Right ventricle myocardium superior (tissue), 1 donor: ENCODE results near the gene TBX2. TPM values are rescaled to one million over a fixed set of nuclear protein-coding genes. Genes with fewer than 3 reads are reported as not detected.
A peak's percentile ranks its signal among the peaks of the same experiment; 100 is the strongest.

ENCODE experiments used
- ATAC-seq: fragments of 200-7000 bp; cut with Tn5 transposase; one replicate; pipeline ENCODE4 v1.9.1; 2020; ENCODE audit warnings: mild to moderate bottlenecking; ENCODE audit not compliant: poor library complexity
- DNase-seq: peaks from one replicate; pipeline ENCODE4 v3.0.0-alpha.2; 2020
- intact Hi-C: fragments of 100-400 bp; cut with DNase I; formaldehyde crosslinking; loops from one replicate; pipeline ENCODE4 v1.11.2; 2022
- total RNA-seq: library from RNA; stranded (reverse); fragmentation: NEBNext Ultra II Directional; extraction: Animal tissue kit (Norgen Biotek cat#: 25700); gene quantifications from one replicate; pipeline ENCODE4 v1.2.1, GENCODE V29; 2021
- donor health status: DM: no; HTN: yes; CAD: no; lungs with severe emphysema.

The TBX2 gene
- total RNA-seq, 1 donor from 2014 or later, result 13.1 TPM

DNA sequence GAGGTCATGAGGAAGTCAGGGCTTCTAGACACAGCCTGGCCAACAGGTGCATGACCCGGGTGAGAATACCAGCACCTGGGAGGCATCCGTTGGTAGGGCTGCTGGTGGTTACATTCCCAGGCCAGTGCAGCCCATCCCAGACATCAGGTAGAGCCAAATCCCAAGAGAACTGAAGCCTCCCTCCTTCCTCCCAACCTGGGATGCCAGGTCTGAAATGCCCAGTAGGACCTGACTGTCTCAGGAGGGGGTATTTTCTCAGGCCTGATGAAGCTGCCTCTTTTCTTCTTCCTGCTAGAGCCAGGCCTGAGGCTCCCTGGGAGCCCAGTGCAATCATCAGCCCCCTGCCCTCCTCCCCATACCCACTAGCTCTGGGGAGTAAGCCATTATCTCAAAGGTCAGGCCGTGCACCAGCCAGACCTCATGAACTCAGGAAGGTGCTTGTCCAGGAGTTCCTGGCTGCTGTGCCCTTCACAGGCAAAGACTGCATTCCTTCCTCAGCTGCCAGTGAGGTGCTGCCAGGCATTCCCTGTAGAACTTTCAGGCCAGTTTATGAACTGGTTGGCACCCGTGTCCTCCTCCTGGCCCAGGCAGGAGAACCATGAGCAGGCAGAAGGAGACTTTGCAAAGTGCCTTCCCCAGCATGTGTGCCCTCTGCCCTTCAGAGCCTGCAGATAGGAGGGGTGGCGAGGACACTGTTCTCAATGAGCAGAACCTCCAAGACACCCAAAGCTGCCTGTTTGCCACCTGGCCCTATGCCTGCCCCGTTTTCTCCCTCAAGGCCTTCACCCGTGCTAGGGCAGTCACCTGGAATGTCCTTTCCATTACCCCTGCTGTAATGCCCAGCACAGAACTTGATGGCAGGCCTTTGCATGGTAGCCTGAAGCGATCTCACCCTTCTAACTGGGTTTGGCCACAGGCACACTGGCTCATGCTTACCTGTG is 7.6 kb downstream of the TBX2 start:
- intact Hi-C loops, result no loop called here
- DNase-seq (peak; percentile 36), ATAC-seq (no peak)

DNA sequence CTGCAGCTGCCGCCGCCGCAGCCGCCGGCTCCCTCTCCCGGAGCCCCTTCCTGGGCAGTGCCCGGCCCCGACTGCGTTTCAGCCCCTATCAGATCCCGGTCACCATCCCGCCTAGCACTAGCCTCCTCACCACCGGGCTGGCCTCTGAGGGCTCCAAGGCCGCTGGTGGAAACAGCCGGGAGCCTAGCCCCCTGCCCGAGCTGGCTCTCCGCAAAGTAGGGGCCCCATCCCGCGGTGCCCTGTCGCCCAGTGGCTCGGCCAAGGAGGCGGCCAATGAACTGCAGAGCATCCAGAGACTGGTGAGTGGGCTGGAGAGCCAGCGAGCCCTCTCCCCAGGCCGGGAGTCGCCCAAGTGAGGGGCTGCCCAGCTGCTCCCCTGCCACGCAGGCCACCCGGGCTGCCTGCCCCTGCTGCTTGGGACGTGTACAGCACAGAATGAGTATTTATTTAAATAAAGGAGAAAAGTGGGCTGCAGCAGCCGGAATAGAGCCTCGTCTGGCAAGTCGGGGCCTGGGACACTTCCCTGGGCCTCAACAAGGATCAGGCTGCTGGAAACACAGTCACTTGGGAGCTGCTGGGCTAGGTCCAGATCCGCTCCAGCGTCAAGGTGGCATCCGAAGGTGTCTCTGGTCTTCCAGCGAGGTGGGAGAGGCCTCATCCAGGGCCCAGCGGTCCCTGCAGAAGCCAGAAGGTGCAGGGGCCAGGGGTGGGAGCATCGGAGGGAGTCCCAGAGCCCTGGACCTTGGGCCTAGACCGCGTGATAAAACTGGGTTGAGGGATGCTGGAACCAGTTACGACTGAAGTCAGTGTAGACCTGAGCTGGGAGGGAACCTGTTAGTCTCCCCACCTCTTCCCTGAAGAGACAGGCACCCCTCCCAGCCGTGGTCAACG is 8.8 kb downstream of the TBX2 start:
- intact Hi-C loops, result no loop called here
- ATAC-seq, result no peak
- DNase-seq, result peak; percentile 43

DNA sequence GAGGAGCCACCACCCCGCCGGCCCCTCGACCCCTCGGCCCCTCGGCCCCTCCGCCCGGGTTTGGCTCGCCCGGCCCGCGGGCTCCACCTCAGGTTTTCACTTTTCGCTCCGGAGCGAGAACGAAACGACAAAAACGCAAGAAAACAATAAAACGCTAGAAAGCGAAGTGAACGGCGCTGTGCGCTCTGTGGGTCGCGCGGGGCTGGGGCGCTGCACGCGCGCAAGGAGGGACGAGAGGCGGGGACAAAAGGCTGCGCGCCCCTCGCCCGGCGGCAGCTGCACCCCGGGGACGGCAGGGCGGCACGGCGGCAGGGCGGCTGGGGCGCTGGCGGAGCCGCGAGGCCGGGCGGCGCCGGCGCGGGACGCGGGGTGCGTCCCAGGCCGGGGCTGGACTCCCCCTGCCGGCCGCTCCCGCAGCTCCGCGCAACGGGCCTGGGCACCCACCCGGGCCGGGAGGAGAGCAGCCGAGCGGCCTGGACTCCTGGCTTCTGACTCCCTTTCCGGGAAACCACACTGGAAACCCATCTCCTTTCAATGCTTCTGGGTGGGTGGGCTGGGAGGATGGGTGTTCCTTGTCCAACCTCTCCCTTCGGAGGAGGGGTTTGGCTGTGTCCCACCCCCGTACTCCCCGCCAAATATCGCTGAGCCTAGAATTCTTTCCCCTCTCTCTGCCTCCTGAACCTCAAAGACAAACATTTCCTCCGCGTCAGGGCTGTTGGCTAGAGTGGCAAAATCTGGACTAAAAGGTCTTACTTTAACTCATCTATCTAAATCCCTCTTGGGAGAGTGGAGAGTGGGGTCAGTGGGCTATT is 9.9 kb downstream of the TBX2 start:
- ATAC-seq (peak; percentile 47), DNase-seq (peak; percentile 74)
- intact Hi-C loops, result loop anchor here (10.0 kb wide), 1 partner anchor 655 kb away; the partner anchor contains the start of gene MED13

GRCh38 chr17:61410141-61411010 is 10.7 kb downstream of the TBX2 start:
- DNase-seq (peak; percentile 89), ATAC-seq (peak; percentile 63)

DNA sequence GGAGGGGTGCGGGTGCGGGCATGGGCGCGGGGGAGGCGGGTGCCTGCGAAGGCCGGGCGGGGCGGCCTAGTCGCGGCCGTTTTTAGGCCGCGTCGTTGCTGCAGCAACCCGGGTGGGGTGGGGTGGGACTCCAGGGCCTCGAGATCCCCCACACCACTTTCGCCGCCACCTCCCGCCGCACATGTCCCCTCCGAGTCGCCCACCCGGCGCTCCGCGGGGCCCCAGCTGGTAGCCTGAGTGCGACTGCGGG is 11.3 kb downstream of the TBX2 start:
- intact Hi-C loops, result loop anchor here (10.0 kb wide), 1 partner anchor 654 kb away; the partner anchor contains the start of gene MED13
- DNase-seq (peak; percentile 62), ATAC-seq (no peak)

More at GRCh38 chr17:61410141-61411010, 10.7 kb downstream of the TBX2 start:
- intact Hi-C loops, result loop anchor here (10.0 kb wide), 1 partner anchor 654 kb away; the partner anchor contains the start of gene MED13

GRCh38 chr17:61411261-61412142 is 11.9 kb downstream of the TBX2 start:
- DNase-seq (peak; percentile 70), ATAC-seq (peak; percentile 55)
- intact Hi-C loops, result loop anchor here (10.0 kb wide), 1 partner anchor 653 kb away; the partner anchor contains the start of gene MED13

GRCh38 chr17:61412143-61412859 is 12.7 kb downstream of the TBX2 start:
- DNase-seq (peak; percentile 90), ATAC-seq (peak; percentile 85)
- intact Hi-C loops, result loop anchor here (10.0 kb wide), 1 partner anchor 652 kb away; the partner anchor contains the start of gene MED13

DNA sequence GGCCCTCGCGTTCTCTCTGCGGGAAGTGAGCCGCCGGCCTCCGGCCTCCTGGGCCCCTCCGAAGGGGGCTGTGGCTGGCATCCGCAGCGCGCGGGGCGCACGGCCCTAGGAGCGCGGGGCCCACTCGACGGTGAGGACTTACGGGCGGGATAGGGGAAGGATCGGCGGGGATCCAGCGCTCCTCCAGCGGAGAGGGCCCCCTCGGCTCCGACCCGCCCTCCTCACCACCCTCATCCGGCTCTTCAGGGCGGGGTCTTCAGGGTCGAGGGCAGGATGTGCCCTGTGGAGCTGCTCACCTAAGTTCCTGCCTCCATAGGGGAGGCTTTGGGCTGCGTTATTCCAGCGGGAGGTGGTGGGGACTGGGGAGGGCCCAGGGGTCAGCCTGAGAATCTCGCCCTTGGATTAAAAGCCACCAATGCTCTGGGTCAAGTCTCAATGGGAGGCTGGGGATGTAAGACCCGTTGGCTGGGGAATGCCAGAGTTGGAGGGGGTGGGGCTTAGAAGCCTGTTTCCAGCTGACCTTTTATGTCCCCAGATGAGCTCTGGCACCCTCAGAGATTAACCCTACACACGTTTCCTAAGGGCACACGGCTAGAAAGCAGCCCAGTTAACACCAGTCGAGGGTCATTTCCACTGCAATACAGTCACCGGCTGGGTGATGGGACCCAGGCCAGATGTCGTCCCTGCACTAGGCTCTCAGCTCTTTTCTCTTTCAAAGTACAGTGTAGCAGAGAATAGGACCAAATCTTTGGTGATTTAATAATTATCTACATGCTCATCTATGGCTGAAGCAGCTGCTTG is 13.4 kb downstream of the TBX2 start:
- no peak for ATAC-seq
- peak; percentile 39 for DNase-seq
- intact Hi-C loops, result loop anchor here (10.0 kb wide), 1 partner anchor 652 kb away; the partner anchor contains the start of gene MED13

DNA sequence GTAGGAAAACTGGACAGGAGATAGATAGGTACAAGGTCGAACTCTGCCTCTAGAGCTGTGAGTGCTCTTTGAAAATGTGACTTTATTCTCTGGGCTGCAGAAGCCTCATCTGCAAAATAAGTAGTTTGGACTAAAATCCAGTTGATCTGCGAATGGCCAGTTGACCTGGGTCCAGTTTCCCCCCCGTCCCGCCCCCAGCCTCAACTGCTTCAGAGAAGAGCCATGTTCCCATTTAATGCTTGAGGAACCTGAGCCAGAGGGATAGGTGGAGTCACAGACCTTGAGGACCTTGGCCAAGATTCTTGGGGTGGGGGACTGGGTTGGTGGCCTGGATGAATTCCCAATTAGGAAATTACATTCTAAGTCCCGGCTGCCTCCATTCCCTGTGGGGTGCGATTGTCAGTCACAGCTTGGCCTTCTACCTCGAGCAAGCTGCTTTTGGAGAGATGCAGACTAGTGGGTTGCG is 14.1 kb downstream of the TBX2 start:
- intact Hi-C loops, result loop anchor here (10.0 kb wide), 1 partner anchor 651 kb away; the partner anchor contains the start of gene MED13
- DNase-seq (no peak), ATAC-seq (no peak)

- DNase-seq (peak; percentile 64), ATAC-seq (no peak)
- intact Hi-C loops, result loop anchor here (10.0 kb wide), 1 partner anchor 650 kb away; the partner anchor contains the start of gene MED13
Observed at GRCh38 chr17:61414141-61414935, 14.7 kb downstream of the TBX2 start.

DNA sequence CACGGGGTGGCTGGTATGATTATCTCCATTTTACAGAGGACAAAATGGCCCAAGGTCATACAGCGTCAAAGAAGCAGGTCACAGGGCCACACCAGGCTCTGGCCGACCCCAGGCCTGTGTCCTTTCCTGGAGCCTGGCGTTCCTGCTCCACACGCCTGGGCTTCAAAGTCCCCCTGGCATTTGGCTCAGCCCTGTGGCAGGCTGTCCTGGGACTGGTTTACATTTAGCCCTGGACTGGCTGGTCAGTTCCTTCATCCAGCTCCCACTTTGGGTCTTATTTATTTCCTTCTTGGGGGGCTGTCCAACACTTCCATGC is 15.3 kb downstream of the TBX2 start:
- peak; percentile 18 for DNase-seq
- ATAC-seq, result no peak
- intact Hi-C loops, result loop anchor here (5.0 to 10.0 kb wide), 2 partner anchors 137 to 650 kb away; partner anchors contain the start of gene MED13

- DNase-seq (no peak), ATAC-seq (no peak)
- intact Hi-C loops, result loop anchor here (5.0 to 10.0 kb wide), 2 partner anchors 137 to 649 kb away; partner anchors contain the start of gene MED13
Observed at GRCh38 chr17:61415374-61416210, 15.9 kb downstream of the TBX2 start.

DNA sequence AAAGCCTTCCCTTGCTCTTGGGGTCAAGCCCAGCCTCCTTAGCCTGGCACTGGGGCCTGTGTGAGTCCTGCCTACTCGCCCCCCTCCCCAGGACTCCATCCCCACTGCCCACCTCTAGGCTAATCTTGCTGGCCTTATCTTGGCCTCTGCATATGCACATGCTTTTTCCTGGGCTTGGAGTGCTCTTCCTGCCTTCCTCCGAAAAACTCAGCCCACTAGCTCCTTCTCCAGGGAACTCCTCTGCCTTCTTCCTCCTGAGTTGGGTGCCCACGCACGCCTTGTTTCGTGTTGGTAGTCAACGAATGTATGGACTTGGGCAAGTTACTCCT is 16.5 kb downstream of the TBX2 start:
- ATAC-seq (no peak), DNase-seq (no peak)
- intact Hi-C loops, result loop anchor here (5.0 to 10.0 kb wide), 2 partner anchors 136 to 649 kb away; partner anchors contain the start of gene MED13
